ENCODE results near the gene NGLY1.
A peak's percentile ranks its signal among the peaks of the same experiment; 100 is the strongest.

NGLY1 gene

GRCh38 chr3:25789596-25790556 is 6.6 kb upstream of the NGLY1 start, which contains the start of gene OXSM:
TSS of gene OXSM (plus strand) at chr3:25790090. CDS start at chr3:25791021, 931 bp downstream.
- no peaks in the 10 kb centered on the region for H4K20me1 ChIP-seq (ENCODE audit: insufficient read depth, low read length)
- H3K9ac ChIP-seq (ENCODE audit: low read length): peak within 1 kb of the TSS; percentile 73
- H3K9me3 ChIP-seq (replicated peaks; ENCODE audit: insufficient read depth, low read length): no peaks in the 10 kb centered on the region
- peak within 1 kb of the TSS; percentile 63 for H3K27ac ChIP-seq (ENCODE audit: low read length)
- DNase-seq: peak; percentile 97
- H3K9me2 ChIP-seq (replicated peaks; ENCODE audit: insufficient read depth, low read length): no peaks in the 10 kb centered on the region
- H3K27me3 ChIP-seq (replicated peaks; ENCODE audit: insufficient read depth, low read length): no peaks in the 10 kb centered on the region
- no peak for TF ChIP-seq EZH2 (optimal IDR thresholded peaks at IDR 0.05; ENCODE audit: low read depth, low read length)
- TF ChIP-seq CTCF (IDR thresholded peaks at IDR 0.05; ENCODE audit: low read length): no peak
- no peak for TF ChIP-seq EZH2phosphoT487 (IDR thresholded peaks at IDR 0.05; ENCODE audit: low read length)
- H2AFZ ChIP-seq (ENCODE audit: low read length): peak within 1 kb of the TSS; percentile 78
- peaks cover 28% of the 10 kb centered on the region for H3K79me2 ChIP-seq (ENCODE audit: low read length)
- H3K36me3 ChIP-seq (replicated peaks; ENCODE audit: insufficient read depth, low read length): no peaks in the 10 kb centered on the region
- 0 out of 2 replicates have a peak, but pooled peaks cover 3% of the 10 kb centered on the region for H3F3A ChIP-seq (ENCODE audit: insufficient read depth, low read length)
- H3K4me2 ChIP-seq (ENCODE audit: low read depth, low read length): peak within 1 kb of the TSS; percentile 72
- H3K4me1 ChIP-seq (ENCODE audit: low read length): peaks cover 27% of the 10 kb centered on the region
- peak within 1 kb of the TSS; percentile 83 for H3K4me3 ChIP-seq (ENCODE audit: low read length)

GRCh38 chr3:25789209-25789595 is 6.0 kb upstream of the NGLY1 start:
- H3K79me2 ChIP-seq (ENCODE audit: low read length): peaks cover 28% of the 10 kb centered on the region
- TF ChIP-seq EZH2phosphoT487 (IDR thresholded peaks at IDR 0.05; ENCODE audit: low read length) (no peak), CTCF (IDR thresholded peaks at IDR 0.05; ENCODE audit: low read length) (no peak), EZH2 (optimal IDR thresholded peaks at IDR 0.05; ENCODE audit: low read depth, low read length) (no peak)
- H3F3A ChIP-seq (ENCODE audit: insufficient read depth, low read length): 0 out of 2 replicates have a peak, but pooled peaks cover 3% of the 10 kb centered on the region
- H3K4me1 ChIP-seq (ENCODE audit: low read length): peaks cover 30% of the 10 kb centered on the region
- peak overlapping the region; percentile 68 for H2AFZ ChIP-seq (ENCODE audit: low read length)
- H4K20me1 ChIP-seq (ENCODE audit: insufficient read depth, low read length): no peaks in the 10 kb centered on the region
- H3K4me2 ChIP-seq (ENCODE audit: low read depth, low read length): peak overlapping the region; percentile 72
- peak overlapping the region; percentile 73 for H3K9ac ChIP-seq (ENCODE audit: low read length)
- H3K36me3 ChIP-seq (replicated peaks; ENCODE audit: insufficient read depth, low read length): no peaks in the 10 kb centered on the region
- H3K9me3 ChIP-seq (replicated peaks; ENCODE audit: insufficient read depth, low read length): no peaks in the 10 kb centered on the region
- peak overlapping the region; percentile 83 for H3K4me3 ChIP-seq (ENCODE audit: low read length)
- H3K27ac ChIP-seq (ENCODE audit: low read length): peak overlapping the region; percentile 63
- DNase-seq: no peak
- no peaks in the 10 kb centered on the region for H3K9me2 ChIP-seq (replicated peaks; ENCODE audit: insufficient read depth, low read length)
- no peaks in the 10 kb centered on the region for H3K27me3 ChIP-seq (replicated peaks; ENCODE audit: insufficient read depth, low read length)

GRCh38 chr3:25787689-25788088 is 4.4 kb upstream of the NGLY1 start:
- peaks cover 32% of the 10 kb centered on the region for H3K79me2 ChIP-seq (ENCODE audit: low read length)
- no peaks in the 10 kb centered on the region for H3K9me2 ChIP-seq (replicated peaks; ENCODE audit: insufficient read depth, low read length)
- TF ChIP-seq EZH2phosphoT487 (IDR thresholded peaks at IDR 0.05; ENCODE audit: low read length): no peak
- TF ChIP-seq CTCF (IDR thresholded peaks at IDR 0.05; ENCODE audit: low read length): no peak
- H3K4me2 ChIP-seq (ENCODE audit: low read depth, low read length): no peak overlapping the region
- no peak overlapping the region for H3K27ac ChIP-seq (ENCODE audit: low read length)
- H3K4me3 ChIP-seq (ENCODE audit: low read length): no peak overlapping the region
- no peaks in the 10 kb centered on the region for H3K36me3 ChIP-seq (replicated peaks; ENCODE audit: insufficient read depth, low read length)
- no peaks in the 10 kb centered on the region for H3K9me3 ChIP-seq (replicated peaks; ENCODE audit: insufficient read depth, low read length)
- H3K9ac ChIP-seq (ENCODE audit: low read length): no peak overlapping the region
- no peak overlapping the region for H2AFZ ChIP-seq (ENCODE audit: low read length)
- no peaks in the 10 kb centered on the region for H3K27me3 ChIP-seq (replicated peaks; ENCODE audit: insufficient read depth, low read length)
- DNase-seq: no peak
- peaks cover 32% of the 10 kb centered on the region for H3K4me1 ChIP-seq (ENCODE audit: low read length)
- H4K20me1 ChIP-seq (ENCODE audit: insufficient read depth, low read length): no peaks in the 10 kb centered on the region
- peaks cover 4% of the 10 kb centered on the region; the same call in 1 of the 2 replicates for H3F3A ChIP-seq (ENCODE audit: insufficient read depth, low read length)

Measured in MM.1S (cell line).